GM13977 (cell line): ENCODE data around the gene OPHN1.

Experiments used
- DNase-seq: peaks from one replicate; pipeline ENCODE4 v3.0.0; 2012; ENCODE audit warnings: low spot score
- in situ Hi-C: fragments of 300-500 bp; cut with MboI; formaldehyde crosslinking; loops from one replicate; pipeline ENCODE4 v1.12.0; 2022; ENCODE audit warnings: low sequenced_read_pairs, low pct_unique_long_range_greater_than_20kb, mixed read lengths, inconsistent platforms; ENCODE audit not compliant: unreplicated experiment
- TF ChIP-seq, protein P1 (sequence below): IDR thresholded peaks from 2 replicates; pipeline ENCODE4 v1.5.1; 2012; ENCODE audit warnings: mild to moderate bottlenecking, control low read depth; ENCODE audit not compliant: insufficient read depth; ENCODE audit errors: extremely low read depth, missing control alignments

OPHN1 gene

DNA sequence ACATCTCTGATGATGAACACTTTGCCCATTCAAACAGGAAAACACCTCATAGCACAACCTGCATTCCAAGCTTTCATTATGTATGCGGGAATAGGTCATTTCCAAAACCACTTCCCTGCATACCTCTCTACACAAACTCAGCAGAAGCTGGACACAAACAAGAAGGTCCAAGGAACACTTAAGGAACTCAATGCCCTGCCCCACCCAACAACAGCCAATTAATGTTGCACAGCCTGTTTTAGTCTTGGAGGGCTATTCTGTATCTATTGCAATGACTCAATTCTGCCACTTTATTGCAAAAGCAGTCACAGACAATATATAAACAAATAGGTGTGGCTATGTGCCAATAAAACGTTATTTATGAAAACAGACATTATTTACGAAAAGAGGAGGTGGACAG lies 16.7 kb downstream of the OPHN1 start:
- in situ Hi-C loops: no loop called here
- DNase-seq: no peak
- TF ChIP-seq, protein P1, sequence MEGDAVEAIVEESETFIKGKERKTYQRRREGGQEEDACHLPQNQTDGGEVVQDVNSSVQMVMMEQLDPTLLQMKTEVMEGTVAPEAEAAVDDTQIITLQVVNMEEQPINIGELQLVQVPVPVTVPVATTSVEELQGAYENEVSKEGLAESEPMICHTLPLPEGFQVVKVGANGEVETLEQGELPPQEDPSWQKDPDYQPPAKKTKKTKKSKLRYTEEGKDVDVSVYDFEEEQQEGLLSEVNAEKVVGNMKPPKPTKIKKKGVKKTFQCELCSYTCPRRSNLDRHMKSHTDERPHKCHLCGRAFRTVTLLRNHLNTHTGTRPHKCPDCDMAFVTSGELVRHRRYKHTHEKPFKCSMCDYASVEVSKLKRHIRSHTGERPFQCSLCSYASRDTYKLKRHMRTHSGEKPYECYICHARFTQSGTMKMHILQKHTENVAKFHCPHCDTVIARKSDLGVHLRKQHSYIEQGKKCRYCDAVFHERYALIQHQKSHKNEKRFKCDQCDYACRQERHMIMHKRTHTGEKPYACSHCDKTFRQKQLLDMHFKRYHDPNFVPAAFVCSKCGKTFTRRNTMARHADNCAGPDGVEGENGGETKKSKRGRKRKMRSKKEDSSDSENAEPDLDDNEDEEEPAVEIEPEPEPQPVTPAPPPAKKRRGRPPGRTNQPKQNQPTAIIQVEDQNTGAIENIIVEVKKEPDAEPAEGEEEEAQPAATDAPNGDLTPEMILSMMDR: no peak

DNA sequence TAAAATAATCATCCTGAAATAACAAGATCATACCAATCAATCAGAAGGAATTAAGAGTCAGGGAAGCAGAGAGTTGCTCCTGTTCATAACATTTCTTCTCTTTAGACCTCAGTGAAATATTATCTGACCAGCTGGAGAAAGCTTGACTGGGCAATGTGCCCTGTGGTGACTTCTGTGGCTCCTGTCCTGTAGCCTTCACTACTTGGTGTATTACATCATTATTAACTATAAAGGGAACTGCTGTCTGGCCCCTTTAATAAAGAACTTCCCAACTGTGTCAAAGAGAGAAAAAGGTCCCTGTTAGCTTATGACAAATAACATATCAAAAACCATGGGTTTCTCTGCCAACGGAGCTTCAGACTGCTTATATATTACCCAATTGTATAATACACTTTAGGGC lies 18.0 kb downstream of the OPHN1 start:
- DNase-seq: no peak
- TF ChIP-seq, protein P1: no peak
- in situ Hi-C loops: no loop called here

DNA sequence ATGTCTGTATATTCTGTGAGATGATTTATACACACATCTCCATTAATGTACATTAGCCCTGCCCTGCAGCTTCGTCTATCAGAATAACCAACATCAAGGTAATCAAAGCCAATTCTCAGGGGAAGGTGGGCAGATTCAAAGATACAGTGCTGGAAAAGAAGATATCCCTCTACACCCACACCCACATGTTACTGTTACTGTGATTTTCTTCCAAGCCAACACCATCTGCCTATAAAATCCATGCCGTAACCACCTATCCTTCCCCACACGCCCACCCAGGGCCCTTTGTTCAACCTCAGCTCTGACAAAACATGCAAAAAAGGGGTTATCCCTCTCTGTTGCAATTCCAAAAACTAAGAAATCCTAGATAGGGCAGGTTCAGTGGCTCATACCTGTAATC lies 20.0 kb downstream of the OPHN1 start:
- TF ChIP-seq, protein P1: no peak
- in situ Hi-C loops: no loop called here
- no peak for DNase-seq

DNA sequence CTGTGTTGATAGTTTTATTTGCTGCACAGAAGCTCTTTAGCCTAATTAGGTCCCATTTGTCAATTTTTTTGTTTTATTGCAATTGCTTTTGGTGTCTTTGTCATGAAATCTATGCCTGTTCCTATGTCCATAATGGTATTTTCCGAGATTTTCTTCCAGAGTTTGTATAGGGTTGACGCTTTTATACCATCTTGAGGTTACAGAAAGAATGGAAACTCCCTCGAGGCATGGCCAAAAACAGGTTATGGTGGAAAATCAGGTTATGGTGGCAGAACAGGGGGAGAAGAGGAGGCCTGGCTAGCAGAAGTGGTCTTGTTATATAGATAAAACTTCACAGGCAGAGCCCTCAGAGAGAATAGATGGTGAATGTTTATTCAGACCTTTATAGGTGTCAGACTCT lies 21.6 kb downstream of the OPHN1 start:
- no peak for DNase-seq
- TF ChIP-seq, protein P1: no peak
- in situ Hi-C loops: no loop called here

DNA sequence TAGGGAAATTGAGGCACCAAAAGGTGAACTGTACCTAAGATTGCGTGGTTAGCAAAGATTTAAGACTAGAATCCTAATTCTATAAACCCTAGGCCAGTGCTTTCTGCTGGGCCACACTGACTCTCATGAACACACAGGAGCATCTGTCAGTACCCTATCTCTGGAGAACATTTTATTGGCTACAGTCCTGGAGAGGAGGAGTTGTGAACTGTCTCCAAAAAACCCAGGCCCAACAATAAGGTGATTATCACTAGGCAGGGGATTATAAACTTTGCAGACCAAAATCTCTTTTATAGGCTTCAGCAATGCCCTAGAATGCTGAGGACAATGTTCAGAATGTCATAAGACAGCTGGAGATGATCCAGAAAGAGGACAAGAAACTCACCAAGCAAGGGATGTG lies 24.1 kb downstream of the OPHN1 start:
- in situ Hi-C loops: no loop called here
- DNase-seq: no peak
- TF ChIP-seq, protein P1: no peak

DNA sequence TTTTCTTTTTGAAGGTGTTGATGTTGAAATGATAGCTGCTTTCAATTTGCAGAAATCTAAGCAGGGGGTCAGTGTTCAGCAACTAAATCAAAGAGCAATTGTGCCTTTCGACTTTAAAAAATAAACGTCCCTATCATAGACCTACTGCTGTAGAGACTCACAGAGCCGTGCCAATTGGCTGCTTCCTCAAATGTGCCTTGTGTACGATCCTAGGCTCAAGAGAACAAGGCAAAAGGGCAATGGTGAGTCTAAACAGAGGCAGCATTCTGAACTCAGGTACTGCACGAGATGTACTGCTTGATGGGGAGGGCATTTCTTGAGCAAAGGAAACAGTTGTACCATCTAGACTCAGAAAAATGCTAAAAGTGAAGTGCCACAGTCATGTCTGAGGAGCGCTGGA lies 29.8 kb downstream of the OPHN1 start:
- DNase-seq: no peak
- TF ChIP-seq, protein P1: no peak
- in situ Hi-C loops: no loop called here

DNA sequence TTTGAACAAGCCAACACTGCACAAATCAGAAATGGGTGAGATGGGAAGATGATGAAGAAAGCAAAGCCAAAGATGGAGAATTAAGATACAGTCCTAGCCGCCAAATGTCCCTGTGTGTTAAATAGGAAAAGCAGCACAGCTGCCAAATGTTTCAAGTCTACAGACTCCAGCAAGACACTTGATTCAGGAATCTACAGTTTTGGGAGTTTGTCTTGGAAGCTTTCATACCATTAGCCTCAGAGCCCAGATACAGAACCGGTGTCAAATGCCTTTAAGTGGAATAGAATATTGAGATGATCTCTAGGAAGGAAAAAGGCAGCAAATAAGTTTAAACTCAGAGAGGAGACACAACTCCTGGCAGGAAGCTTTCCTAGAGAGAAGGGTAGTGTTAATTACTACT lies 30.3 kb downstream of the OPHN1 start:
- no peak for DNase-seq
- TF ChIP-seq, protein P1: no peak
- in situ Hi-C loops: no loop called here
